NCI-H1105 (cell line): ENCODE results near the gene TASP1.
"Not testable (repeated sequence)": the region's sequence is repeated elsewhere in the genome, so short reads cannot be mapped to it uniquely, and the experiment has no call there.

Source experiments
- DNase-seq: peaks from one replicate; lab custom pipeline; 2025; lab: John Stamatoyannopoulos, UW

TASP1 gene

DNA sequence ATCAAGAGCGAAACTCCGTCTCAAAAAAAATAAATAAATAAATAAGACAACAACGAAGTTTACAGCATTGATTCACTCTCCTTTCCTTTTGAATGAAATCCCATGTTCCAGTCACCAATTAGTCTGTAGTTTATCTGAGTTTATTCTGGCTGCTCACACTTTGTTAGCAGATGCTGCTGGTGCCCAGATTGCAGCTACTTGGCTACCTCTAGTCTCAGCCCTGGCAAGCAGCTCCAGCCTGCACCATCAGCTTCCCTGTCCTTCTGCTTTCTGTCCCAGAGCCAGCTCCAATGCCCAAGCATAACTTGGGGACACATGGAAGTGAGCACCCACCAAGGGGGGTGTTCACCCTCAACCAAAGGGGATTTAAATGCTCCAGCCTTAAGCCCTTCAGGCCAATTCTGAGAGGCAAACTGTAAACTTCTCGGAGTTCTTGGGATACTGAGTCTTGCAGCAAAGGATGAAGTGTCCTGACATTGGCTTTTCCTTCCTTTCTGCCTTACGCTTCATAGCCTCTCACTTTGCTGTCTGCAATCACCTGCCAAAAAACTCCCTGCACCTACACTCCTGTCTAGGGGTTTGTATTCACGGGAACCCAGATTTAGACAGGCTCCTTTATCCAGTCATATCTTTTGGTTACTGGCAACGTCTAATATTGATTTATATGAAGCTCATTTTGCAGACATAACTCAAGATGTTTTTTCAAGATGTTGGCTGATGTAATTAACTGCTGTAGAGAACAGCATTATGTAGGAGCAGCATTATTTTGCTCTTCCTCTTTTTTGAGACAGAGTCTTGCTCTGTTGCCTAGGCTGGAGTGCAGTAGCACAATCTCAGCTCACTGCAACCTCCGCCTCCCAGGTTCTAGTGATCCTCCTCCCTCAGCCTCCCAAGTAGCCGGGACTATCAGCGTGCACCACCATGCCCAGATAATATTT, 9.8 kb upstream of the TASP1 start:
- no peak for DNase-seq

DNA sequence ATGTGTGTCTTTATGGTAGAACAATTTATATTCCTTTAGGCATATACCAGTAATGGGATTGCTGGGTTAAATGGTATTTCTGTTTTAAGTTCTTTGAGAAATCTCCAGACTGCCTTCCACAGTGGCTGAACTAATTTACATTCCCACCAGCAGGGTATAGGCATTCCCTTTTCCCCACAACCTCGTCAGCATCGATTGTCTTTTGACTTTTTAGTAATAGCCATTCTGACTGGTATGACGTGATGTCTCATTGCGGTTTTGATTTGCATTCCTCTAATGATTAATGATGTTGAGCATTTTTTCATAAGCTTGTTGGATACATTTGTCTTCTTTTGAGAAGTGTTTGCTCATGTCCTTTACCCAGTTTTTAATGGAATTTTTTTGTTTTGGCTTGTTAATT, 5.3 kb upstream of the TASP1 start:
- no peak for DNase-seq

DNA sequence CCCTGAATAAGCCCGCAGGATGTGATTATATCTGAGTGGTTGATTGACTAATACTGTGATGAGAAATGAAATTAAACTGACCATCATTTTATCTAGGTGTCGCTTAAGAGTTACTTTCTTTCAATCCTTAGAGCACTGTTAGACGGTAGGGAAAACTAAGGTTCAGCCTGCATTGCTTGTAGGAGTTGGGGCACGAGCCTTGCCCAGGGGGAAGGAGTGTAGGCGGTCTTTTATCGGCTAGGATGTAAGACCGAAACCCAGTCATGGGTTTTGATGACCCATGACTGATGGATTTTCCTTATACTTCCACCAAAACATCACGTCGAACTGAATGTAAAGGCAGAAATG, 392 bp upstream of the TASP1 start:
- DNase-seq: no peak

DNA sequence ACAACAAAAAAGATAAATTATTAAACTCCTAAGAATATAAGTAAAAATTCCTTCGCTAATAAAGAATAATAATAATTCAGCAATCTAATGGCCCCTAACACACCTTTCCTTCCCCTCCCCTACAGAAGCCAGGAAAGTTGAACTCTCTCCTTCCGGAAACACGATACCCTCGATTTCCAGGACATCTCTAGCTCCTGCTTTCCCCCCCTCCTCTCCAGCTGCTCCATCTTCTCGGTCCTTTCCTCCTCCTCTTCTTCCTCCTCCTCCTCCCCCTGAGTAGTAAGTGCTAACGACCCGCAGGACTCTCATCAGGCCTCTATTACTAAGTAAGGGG, 603 bp downstream of the TASP1 start:
- DNase-seq: no peak

DNA sequence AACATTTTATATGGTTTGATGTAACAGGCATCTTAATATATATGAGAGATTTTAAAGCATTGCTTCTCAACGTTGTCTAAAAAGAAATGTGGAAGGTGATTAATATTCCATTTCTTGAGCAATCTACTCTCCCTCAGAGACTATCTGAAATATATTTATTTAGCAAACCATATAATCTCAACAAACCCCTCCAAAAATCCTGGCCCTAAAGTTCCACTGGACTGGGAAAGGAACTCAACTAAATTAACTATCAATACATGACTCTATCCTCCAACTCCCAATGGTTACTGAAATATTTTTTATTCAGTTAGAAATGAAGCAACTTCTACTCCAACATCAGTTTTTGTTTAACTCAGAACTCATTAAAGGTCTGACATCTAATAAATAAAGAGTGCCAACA, 6.3 kb downstream of the TASP1 start:
- no peak for DNase-seq

DNA sequence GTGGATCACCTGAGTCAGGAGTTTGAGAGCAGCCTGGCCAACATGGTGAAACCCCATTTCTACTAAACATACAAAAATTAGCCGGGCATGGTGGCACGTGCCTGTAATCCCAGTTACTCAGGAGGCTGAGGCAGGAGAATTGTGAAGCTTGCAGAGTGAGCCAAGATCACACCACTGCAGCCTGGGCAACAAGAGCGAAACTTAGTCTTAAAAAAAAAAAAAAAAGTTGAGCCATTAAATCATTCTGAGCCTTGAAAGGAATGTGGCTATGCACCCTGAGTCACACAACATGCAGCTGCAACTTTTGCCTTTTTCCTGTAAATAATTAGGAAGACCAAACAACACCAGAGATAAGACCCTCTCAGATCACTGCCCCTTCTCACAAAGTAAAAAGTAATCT, 11.2 kb downstream of the TASP1 start:
- not testable (repeated sequence) for DNase-seq

DNA sequence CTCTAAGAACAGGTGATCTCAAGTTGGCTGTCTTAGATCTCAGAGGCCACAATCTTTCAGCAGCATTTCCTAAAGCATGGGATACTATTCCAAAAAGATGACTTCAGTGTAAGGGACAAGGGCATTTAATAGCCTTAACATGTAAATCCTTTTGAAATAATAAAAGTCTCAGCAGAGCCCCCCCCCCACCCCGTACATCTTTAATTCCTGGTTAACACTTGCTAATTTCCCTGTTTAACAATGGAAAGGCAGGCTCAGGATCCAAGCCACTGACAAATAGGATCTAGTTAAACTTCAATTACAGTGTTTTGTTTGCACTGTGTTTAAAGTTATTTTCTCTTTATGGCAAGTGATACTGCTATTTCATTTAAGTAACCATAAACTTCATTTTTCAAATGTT, 12.0 kb downstream of the TASP1 start:
- DNase-seq: no peak

DNA sequence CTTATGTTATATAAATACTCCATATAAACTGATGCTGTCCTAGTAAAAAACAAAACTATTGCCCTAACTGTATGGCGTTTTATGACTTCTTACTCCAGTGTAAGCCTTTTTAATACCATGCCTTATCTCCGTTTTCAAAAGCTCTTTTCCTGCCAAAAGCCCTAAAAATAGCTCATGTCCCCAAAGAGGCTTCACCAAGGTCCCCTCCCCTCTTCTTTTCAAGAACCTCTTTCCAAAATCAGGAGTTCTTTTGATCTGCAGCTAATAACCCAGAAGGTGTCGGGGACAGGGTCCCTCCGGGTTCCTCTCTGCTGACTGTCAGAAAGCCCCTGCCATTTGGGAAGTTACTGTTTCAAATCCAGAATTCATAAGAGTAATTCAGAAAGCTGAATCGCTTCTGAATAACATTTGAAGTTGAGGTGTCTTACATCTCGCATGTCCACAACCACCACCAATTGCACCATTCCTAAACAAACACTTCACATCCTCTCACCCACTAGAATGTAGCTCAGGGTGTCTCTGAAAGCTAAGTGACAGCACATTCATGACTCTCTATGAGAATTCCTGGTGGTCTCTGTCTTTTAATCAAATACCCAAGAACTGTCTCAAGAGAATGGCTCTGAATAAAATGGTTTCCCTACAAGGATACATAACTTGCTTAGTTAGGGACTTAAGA, 13.3 kb downstream of the TASP1 start:
- no peak for DNase-seq

DNA sequence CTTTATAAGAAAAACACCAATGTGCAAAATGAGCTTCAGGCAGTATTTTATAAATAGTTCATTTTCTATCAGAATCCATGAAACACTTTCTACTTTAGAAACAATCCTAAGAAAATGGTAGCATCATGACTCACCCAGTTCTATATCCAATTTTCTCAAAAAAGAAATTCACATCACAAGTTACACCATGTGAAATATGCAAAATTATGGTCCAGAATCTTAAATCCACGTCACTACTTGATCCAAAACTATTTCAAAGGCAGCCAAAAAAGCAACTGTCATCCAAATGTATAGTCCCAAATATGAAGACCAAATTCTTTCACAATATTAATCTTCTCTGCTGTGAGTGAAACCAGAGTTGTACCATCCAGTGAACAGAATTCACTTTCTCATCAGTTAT, 19.3 kb downstream of the TASP1 start:
- not testable (repeated sequence) for DNase-seq

DNA sequence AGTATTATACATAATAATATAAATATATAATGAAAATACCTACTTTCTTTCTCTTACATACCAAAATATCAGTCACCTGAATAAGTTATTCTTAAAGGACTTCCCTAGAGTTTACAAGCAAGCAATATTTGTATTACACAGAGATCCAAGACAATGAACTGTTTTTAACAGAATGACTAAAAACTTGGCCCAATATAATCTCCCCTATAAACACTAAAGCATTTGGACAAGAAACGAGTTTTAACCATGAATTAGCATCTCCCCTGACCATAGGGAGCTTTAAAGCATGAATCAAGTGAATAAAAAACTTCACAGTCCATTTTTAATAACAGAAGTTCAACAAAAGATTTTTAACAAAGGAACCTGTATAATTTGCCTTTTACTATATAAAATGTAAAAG, 20.3 kb downstream of the TASP1 start:
- not testable (repeated sequence) for DNase-seq

DNA sequence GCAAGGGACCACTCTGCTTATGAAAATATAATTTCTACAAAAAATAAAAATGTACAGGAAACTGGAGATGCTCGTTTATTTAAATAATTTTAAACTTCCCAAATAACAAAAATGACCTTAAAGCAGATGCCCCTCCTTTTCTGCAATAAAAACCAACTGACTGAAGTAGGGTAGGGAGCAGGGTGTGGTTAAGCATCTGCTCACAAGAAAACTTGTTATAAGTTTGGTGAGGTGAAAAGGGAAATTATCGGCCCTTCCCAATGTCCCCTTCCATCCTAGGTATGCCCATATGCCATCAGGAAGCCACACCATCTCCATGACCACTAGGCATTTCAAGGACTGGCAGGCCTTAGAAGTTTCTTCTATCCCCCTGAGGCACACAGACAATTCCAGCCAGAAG, 21.1 kb downstream of the TASP1 start:
- not testable (repeated sequence) for DNase-seq

DNA sequence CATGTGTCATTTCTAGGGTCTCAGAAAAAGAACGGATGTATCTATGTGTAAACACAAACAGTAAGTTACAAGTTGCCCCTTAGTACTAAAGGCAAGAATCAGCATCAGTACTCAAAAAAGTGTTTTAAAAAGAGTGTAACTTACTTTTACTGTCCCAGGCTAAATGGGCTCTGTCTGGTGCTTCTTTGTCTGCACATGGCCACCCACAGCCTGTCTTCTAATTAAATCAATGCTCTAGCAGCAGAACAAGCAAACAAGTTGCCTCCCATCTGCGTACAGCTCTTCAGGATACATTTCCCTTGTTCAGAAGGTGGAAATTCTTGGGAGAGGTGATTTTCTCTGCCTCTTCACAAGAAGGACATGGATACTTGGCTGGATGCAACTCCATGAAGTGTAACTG, 22.0 kb downstream of the TASP1 start:
- DNase-seq: not testable (repeated sequence)

DNA sequence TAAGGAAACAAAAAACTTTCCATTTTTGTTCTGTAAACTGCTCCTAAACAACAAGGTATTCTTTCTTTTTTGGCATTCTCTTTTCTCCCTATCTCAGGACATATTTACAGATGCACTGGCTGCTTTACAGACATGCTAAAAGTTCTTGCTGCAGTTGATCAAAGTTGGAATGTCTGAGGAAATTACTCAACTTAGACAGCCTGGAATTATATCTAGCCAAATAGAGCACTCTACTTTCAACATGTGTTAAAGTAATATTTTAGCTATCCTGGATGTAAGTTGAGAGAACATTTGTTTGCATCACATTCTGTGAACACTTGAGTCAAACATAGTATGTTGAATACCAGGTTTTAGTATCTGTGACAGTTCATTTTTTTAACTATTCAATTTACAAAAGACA, 24.8 kb downstream of the TASP1 start:
- no peak for DNase-seq

DNA sequence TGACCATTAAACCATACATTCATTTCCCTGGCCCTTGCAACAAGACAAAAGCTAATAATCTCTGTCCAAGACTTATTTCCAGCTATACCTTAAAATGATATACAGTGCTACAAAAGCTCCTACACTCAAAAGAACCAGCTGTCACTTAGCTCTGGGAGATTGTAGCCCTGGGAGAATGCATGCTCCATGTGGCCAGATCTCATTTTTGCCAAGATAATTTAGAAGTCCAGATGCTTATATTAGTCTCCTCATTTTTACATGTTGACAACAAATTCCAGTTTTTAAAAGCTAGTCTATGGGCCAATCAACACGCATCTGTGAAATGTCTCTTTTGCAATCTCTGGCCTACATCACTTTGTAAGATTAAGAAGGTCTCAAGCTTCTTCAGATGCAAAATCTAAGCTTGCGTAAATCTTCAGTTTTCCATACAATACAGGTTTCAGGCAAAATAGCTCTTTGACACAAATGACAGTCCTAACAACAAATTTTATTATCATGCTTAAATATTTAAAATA, 27.1 kb downstream of the TASP1 start:
- no peak for DNase-seq

DNA sequence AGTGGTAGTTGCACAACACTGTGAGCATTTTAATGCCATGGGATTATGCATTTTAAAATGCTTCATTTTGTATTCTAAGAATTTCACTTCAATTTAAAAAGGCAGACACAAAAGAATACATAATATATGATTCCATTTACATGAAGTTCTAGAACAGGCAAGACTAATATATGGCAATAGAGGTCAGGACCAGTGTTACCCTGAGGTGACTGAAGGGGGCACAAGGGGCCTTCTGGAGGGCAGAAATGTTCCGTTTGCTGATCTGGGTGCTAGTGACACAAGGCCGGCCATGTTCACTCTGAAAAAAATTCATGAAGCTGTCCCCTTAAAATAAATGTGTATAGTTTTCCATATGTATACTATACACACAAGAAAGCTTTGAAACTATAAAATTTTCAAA, 28.5 kb downstream of the TASP1 start:
- no peak for DNase-seq

DNA sequence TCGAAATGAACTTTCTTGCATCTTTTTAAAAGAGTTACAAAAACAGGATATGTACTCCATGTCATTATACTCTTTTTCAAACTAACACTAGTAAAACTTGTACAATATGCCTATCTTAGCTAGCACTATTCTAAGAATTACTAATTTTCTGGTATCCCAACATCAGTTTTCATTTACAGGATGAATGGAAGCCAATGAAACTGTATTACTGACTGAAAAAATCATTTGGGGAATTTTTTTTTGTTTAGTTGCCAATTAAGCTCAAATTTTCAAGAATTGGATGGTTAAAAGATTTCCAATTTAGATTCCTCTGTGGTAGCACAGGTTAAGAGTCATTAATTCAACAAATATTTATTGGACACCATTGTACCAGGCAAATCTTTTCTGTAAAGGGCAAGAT, 30.7 kb downstream of the TASP1 start:
- DNase-seq: no peak

DNA sequence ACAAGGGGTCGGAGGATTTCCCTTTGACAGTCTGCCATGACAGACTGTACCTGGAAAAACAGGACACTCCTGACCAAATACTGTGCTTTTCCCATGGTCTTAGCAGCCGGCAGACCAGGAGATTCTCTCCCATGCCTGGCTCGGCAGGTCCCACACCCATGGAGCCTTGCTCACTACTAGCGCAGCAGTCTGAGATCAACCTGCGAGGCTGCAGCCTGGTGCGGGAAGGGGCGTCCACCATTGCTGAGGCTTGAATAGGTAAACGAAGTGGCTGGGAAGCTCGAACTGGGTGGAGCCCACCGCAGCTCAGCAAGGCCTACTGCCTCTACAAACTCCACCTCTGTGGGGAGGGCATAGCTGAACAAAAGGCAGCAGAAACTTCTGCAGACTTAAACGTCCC, 45.3 kb downstream of the TASP1 start:
- not testable (repeated sequence) for DNase-seq

DNA sequence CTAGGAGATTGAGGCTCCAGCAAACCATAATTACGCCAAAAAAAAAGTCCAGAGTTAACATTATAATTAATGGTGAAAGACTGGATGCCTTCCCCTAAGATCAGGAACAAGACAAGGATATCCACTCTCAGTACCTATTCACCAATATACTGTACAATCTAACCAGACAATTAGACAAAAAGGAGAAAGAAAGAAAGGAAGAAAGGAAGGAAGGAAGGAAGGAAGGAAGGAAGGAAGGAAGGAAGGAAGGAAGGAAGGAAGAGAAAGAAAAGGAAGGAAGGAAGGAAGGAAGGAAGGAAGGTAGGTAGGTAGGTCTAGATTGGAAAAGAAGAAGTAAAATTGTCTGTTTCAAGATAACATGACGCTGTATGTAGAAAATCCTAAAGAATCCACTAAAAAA, 50.7 kb downstream of the TASP1 start:
- DNase-seq: no peak

DNA sequence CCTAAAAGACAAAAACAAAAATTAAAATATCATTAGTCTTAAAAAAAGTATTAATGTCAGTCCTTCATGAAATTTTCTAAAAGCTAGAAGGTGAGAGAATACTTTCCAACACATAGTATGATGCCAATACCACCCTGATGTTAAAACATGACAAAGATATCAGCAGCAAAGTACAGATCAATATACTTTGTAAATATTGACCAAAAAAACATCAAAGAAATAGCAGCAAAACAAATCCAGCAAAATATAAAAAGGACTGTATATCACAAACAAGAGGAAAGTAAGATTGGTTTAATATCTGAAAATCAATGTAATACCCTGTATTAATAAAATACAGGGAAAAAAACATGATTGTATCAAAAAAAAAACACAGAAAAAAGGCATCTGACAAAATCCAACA, 51.4 kb downstream of the TASP1 start:
- DNase-seq: no peak

DNA sequence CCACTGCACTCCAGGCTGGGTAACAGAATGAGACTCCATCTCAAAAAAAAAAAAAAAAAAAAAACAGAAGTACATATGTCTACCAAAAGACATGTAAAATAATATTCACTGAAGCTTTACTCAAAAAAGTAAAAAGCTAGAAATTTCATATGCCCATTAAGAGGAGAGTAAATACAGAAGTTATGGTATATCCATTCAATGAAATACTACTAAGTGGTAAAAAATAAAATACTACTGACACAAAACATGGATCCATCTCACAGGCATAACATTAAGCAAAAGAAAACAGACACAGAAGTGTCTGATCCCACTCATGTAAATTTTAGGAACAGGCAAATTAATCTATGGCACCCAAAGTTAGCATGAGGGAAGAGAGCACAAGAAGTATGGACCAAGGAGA, 52.6 kb downstream of the TASP1 start:
- DNase-seq: no peak

DNA sequence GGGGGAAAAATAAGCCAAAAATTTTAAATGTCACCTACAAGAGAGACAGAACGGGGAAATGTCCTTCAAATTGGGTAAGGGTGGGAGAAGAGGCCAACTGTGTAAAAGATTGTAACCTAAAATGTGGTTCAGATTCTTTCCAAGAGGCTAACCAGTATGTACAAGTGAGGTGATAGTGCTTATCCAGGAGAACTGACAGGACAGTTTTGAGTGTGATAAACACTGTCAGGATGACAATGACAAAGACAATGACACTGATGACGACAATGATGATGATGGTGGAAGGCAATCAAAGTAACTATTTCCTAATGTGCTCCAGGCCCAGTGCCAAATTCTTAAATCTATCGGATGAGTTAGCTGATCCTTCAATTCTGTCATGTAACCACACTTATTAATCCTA, 57.3 kb downstream of the TASP1 start:
- no peak for DNase-seq

DNA sequence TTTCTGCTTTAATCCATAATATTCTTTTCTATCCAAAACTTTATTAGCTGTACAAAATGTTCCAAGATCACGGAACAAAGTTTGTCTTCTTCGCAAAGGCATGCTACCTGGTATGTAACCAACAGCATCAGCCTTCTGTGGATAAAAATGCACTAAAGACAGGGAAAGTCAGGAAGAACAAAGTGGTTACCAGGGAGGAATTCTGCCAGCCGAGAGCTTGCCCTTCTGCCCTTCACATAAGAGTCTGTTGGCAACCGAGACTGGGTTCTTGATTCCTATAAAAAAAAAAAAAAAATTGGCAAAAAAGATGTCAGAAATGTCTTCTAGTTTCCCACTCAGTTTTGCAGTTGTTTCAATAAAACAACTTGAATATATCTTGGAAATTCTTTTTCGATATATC, 58.0 kb downstream of the TASP1 start:
- no peak for DNase-seq

DNA sequence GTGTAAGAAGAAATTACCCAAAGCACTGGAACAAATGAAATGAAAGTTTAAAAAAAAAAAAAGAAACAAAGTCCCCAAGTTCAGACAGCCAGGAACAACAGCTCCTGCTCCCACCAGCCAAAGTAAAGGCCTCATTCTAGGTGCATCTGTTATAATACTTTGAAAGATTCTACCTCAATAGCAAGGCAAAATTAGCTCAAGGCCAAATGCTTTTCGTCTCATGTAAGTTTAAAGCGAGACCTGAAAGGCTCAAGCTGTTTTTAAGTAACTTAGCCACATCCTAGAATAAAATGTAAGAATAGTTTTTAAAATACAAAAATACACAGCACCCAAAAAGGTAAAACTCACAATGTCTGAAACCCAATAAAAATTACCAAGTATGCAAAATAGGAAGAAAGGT, 64.7 kb downstream of the TASP1 start:
- DNase-seq: no peak

DNA sequence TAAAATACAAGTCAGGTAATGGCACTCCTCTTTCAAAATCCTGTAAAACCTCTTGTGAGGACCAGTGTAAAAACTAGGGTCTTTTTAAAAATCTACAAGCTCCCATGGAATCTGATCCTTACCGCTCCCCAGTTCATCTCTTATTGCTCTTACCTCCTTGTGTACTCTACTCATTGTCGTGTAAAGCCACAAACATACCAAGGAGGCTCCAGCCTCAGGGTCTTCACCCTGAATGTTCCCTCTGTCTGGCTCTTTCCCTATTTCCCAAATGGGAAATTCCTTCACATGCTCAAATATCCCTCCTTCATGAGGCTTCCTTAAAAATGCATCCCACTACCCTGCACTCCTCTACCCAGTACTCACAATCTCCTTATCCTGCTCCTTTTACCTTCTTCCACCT, 67.1 kb downstream of the TASP1 start:
- no peak for DNase-seq
